OCI-LY7 (cell line): Measurements from ENCODE around the gene BHLHE40.
A peak's percentile ranks its signal among the peaks of the same experiment; 100 is the strongest.

Source experiments
- EZH2phosphoT487 ChIP-seq: fragments of 200-600 bp; sonication (generic); IDR thresholded peaks from 2 replicates; pipeline ENCODE4 v1.6.1; 2018; ENCODE audit warnings: low read depth, borderline replicate concordance, mild to moderate bottlenecking, mixed run types, antibody characterized with exemption, low read length, moderate library complexity, mixed read lengths
- TF ChIP-seq, protein P1 (sequence below): fragments of 200-600 bp; sonication (generic); conservative IDR thresholded peaks from 2 replicates; pipeline ENCODE4 v1.5.1; 2014; ENCODE audit warnings: mild to moderate bottlenecking, antibody characterized with exemption, low read length, moderate library complexity, mixed read lengths

DNA sequence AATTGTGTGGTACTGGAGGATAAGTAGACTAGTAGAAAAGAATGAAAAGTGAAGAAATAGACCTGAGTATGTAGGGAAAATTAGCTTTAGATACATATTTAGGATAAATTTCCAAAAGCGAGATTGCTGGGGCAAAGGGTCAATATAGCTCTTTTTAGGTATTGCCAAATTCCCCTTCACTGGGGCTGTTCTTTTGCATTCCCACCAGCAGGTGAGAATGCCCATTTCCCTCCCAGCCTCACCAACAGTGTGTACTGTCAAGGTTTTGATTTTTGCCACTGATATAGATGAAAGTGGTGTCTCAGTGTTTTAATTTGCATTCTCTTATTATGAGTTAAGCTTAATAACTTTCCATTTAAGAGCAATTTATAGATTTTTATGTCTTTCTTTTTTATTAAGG, 35.7 kb upstream of the BHLHE40 start:
- TF ChIP-seq, protein P1, sequence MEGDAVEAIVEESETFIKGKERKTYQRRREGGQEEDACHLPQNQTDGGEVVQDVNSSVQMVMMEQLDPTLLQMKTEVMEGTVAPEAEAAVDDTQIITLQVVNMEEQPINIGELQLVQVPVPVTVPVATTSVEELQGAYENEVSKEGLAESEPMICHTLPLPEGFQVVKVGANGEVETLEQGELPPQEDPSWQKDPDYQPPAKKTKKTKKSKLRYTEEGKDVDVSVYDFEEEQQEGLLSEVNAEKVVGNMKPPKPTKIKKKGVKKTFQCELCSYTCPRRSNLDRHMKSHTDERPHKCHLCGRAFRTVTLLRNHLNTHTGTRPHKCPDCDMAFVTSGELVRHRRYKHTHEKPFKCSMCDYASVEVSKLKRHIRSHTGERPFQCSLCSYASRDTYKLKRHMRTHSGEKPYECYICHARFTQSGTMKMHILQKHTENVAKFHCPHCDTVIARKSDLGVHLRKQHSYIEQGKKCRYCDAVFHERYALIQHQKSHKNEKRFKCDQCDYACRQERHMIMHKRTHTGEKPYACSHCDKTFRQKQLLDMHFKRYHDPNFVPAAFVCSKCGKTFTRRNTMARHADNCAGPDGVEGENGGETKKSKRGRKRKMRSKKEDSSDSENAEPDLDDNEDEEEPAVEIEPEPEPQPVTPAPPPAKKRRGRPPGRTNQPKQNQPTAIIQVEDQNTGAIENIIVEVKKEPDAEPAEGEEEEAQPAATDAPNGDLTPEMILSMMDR, result peak; percentile 25; the same call in 1 of the 2 replicates
- no peak for TF ChIP-seq EZH2phosphoT487
